Measurements from ENCODE around the gene EIF6.
A peak's percentile ranks its signal among the peaks of the same experiment; 100 is the strongest.

EIF6 gene

DNA sequence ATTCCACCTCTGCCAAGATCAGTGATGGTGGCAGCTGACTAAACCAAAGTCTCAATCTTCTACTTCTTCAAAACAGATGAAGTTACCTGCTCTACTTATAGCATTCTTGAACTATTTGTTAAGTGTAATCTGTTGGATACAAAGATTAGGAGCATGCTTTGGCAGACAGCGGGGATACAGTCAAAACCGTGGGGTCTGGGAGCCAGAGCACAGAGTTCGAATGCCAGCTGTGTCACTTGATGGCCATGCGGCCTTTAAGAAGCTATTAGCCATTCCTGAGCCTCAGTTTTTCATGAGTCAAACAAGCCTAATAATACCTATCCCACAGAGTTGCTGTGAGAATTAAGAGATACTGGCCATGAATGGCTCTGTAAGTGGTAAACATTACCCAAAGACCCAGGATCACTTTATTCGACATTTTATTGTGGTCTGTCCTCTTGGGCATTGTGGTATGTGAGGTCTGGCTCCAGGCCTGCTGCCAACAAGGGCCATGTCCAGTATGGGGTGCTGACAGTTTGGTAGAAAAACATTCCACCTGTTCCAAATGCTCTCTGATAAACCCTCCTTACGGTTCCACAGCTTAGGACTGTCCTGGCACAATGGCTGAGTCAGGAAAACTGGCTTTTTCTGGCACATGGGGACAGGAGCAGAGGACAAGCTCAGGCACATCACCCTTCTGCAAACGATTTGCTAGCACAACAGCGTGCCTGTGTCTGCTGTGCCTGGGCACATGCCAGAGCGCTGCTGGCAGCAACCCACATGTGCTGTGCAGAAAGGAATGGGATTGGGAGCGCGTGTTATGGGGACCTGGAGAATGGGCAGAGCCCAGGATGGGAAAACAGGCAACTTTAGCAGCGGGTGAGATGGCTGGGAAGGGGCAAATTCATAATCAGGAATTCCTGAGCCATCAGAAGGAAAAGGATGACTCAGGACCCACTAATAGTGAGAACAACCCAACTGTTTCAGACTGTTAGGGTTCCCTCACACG, 23.4 kb upstream of the EIF6 start:
- Histone ChIP-seq H3K4me1 (ENCODE audit: control insufficient read depth, insufficient read depth, low read length) (peaks cover 9% of the 10 kb centered on the region), H3K27ac (ENCODE audit: extremely low read depth, low read depth, low read length) (no peak overlapping the region), H3K9me3 (ENCODE audit: control insufficient read depth, insufficient read depth, low read depth, low read length) (no peaks in the 10 kb centered on the region), H3K36me3 (ENCODE audit: control insufficient read depth in 2 of 2, insufficient read depth in 1 of 2, low read length in 2 of 2) (peaks cover 0 to 11% of the 10 kb centered on the region in 2 experiments; a peak in 1 of 3 replicates), H3K4me3 (ENCODE audit: low read depth, low read length) (no peak overlapping the region)
- 0 out of 2 replicates have a peak, but pooled peaks have one; percentile 17 for TF ChIP-seq SCRT2 (tag by site-specific recombination; IDR thresholded peaks at IDR 0.05)
- TF ChIP-seq ZNF184 (tag by site-specific recombination; IDR thresholded peaks at IDR 0.05): no peak
- TF ChIP-seq KLF1 (tag by site-specific recombination; IDR thresholded peaks at IDR 0.05): no peak
- peak; percentile 18; the same call in 1 of the 2 replicates for TF ChIP-seq ZNF335 (tag by site-specific recombination; conservative IDR thresholded peaks at IDR 0.05)
- TF ChIP-seq ZNF600 (tag by site-specific recombination; IDR thresholded peaks at IDR 0.05): peak; percentile 74
- POLR2A ChIA-PET: interaction anchor here (3.0 to 3.3 kb wide), 2 partner anchors 24 to 147 kb away, joined by 15 read pairs; partner anchors contain the start of genes CEP250 and EIF6
- CTCF ChIA-PET: interaction anchor here (0.6 to 13.7 kb wide), 19 partner anchors 10 to 454 kb away, joined by 3 to 236 read pairs (median 4); partner anchors contain the start of gene GDF5

- POLR2A ChIA-PET: interaction anchor here (1.4 to 3.3 kb wide), 3 partner anchors 23 to 148 kb away, joined by 5 to 15 read pairs (median 15); partner anchors contain the start of genes CEP250, EIF6 and MMP24OS
- no peaks in the 10 kb centered on the region for H3K9me3 ChIP-seq (ENCODE audit: control insufficient read depth, insufficient read depth, low read depth, low read length)
- CTCF ChIA-PET: interaction anchor here (0.6 to 13.7 kb wide), 27 partner anchors 11 to 379 kb away, joined by 3 to 236 read pairs (median 4); partner anchors contain the start of genes CEP250, EIF6 and GDF5
- H3K27ac ChIP-seq (ENCODE audit: extremely low read depth, low read depth, low read length): peak overlapping the region; percentile 33; the same call in 1 of the 2 replicates
- peaks cover 0 to 13% of the 10 kb centered on the region in 2 experiments; a peak in 1 of 3 replicates for H3K36me3 ChIP-seq (ENCODE audit: control insufficient read depth in 2 of 2, insufficient read depth in 1 of 2, low read length in 2 of 2)
- peaks cover 5% of the 10 kb centered on the region for H3K4me1 ChIP-seq (ENCODE audit: control insufficient read depth, insufficient read depth, low read length)
- H3K4me3 ChIP-seq (ENCODE audit: low read depth, low read length): no peak overlapping the region
- TF ChIP-seq ZNF426 (tag by site-specific recombination; IDR thresholded peaks at IDR 0.05) (no peak), ZNF747 (tag by site-specific recombination; IDR thresholded peaks at IDR 0.05) (no peak), ZBTB17 (tag by site-specific recombination; IDR thresholded peaks at IDR 0.05) (peak; percentile 70), ZNF211 (tag by site-specific recombination; IDR thresholded peaks at IDR 0.05; ENCODE audit: low read depth) (no peak), ZSCAN23 (tag by site-specific recombination; IDR thresholded peaks at IDR 0.05) (no peak), GLIS2 (tag by site-specific recombination; IDR thresholded peaks at IDR 0.05) (no peak), ZNF626 (tag by site-specific recombination; IDR thresholded peaks at IDR 0.05) (no peak), ZNF830 (tag by site-specific recombination; IDR thresholded peaks at IDR 0.05; ENCODE audit: low read depth) (no peak), OSR2 (tag by site-specific recombination; IDR thresholded peaks at IDR 0.05) (peak; percentile 84), ZNF121 (tag by site-specific recombination; IDR thresholded peaks at IDR 0.05) (no peak), MYNN (tag by site-specific recombination; IDR thresholded peaks at IDR 0.05; ENCODE audit: borderline replicate concordance) (peak; percentile 65; the same call in 1 of the 2 replicates), ZNF580 (tag by site-specific recombination; IDR thresholded peaks at IDR 0.05) (no peak), ZNF48 (tag by site-specific recombination; IDR thresholded peaks at IDR 0.05) (no peak), ZNF629 (tag by site-specific recombination; IDR thresholded peaks at IDR 0.05) (peak; percentile 38; the same call in 1 of the 2 replicates), ZNF654 (tag by site-specific recombination; IDR thresholded peaks at IDR 0.05; ENCODE audit: low read depth) (peak; percentile 57), ZNF157 (tag by site-specific recombination; IDR thresholded peaks at IDR 0.05) (no peak)
- TF ChIP-seq, protein P1, sequence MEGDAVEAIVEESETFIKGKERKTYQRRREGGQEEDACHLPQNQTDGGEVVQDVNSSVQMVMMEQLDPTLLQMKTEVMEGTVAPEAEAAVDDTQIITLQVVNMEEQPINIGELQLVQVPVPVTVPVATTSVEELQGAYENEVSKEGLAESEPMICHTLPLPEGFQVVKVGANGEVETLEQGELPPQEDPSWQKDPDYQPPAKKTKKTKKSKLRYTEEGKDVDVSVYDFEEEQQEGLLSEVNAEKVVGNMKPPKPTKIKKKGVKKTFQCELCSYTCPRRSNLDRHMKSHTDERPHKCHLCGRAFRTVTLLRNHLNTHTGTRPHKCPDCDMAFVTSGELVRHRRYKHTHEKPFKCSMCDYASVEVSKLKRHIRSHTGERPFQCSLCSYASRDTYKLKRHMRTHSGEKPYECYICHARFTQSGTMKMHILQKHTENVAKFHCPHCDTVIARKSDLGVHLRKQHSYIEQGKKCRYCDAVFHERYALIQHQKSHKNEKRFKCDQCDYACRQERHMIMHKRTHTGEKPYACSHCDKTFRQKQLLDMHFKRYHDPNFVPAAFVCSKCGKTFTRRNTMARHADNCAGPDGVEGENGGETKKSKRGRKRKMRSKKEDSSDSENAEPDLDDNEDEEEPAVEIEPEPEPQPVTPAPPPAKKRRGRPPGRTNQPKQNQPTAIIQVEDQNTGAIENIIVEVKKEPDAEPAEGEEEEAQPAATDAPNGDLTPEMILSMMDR (tag by site-specific recombination; IDR thresholded peaks at IDR 0.05): peak; percentile 99
- TF ChIP-seq, protein P2, sequence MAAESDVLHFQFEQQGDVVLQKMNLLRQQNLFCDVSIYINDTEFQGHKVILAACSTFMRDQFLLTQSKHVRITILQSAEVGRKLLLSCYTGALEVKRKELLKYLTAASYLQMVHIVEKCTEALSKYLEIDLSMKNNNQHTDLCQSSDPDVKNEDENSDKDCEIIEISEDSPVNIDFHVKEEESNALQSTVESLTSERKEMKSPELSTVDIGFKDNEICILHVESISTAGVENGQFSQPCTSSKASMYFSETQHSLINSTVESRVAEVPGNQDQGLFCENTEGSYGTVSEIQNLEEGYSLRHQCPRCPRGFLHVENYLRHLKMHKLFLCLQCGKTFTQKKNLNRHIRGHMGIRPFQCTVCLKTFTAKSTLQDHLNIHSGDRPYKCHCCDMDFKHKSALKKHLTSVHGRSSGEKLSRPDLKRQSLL (tag by site-specific recombination; IDR thresholded peaks at IDR 0.05): no peak
- TF ChIP-seq, protein P3, sequence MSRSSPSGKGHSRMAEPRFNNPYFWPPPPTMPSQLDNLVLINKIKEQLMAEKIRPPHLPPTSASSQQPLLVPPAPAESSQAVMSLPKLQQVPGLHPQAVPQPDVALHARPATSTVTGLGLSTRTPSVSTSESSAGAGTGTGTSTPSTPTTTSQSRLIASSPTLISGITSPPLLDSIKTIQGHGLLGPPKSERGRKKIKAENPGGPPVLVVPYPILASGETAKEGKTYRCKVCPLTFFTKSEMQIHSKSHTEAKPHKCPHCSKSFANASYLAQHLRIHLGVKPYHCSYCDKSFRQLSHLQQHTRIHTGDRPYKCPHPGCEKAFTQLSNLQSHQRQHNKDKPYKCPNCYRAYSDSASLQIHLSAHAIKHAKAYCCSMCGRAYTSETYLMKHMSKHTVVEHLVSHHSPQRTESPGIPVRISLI (tag by site-specific recombination; IDR thresholded peaks at IDR 0.05): no peak
- TF ChIP-seq, protein P4, sequence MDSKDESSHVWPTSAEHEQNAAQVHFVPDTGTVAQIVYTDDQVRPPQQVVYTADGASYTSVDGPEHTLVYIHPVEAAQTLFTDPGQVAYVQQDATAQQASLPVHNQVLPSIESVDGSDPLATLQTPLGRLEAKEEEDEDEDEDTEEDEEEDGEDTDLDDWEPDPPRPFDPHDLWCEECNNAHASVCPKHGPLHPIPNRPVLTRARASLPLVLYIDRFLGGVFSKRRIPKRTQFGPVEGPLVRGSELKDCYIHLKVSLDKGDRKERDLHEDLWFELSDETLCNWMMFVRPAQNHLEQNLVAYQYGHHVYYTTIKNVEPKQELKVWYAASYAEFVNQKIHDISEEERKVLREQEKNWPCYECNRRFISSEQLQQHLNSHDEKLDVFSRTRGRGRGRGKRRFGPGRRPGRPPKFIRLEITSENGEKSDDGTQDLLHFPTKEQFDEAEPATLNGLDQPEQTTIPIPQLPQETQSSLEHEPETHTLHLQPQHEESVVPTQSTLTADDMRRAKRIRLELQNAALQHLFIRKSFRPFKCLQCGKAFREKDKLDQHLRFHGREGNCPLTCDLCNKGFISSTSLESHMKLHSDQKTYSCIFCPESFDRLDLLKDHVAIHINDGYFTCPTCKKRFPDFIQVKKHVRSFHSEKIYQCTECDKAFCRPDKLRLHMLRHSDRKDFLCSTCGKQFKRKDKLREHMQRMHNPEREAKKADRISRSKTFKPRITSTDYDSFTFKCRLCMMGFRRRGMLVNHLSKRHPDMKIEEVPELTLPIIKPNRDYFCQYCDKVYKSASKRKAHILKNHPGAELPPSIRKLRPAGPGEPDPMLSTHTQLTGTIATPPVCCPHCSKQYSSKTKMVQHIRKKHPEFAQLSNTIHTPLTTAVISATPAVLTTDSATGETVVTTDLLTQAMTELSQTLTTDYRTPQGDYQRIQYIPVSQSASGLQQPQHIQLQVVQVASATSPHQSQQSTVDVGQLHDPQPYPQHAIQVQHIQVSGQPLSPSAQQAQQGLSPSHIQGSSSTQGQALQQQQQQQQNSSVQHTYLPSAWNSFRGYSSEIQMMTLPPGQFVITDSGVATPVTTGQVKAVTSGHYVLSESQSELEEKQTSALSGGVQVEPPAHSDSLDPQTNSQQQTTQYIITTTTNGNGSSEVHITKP (tag by site-specific recombination; IDR thresholded peaks at IDR 0.05): no peak
These were observed 22.5 kb upstream of the EIF6 start for GRCh38 chr20:35306931-35307517.

All from HEK293 (cell line).